Measurements from ENCODE around the gene MKLN1. TPM values are rescaled to one million over a fixed set of nuclear protein-coding genes. Genes with fewer than 3 reads are reported as not detected.

The MKLN1 gene
- total and polyA plus RNA-seq, 2 of the 4 experiments (the other 2 are of a cell fraction): 17.5 to 52.0 TPM

GRCh38 chr7:131431756-131432155 is 104.1 kb downstream of the MKLN1 start:
- Histone ChIP-seq H4K20me1 (ENCODE audit: insufficient read depth, low read length) (no peaks in the 10 kb centered on the region), H3K18ac (ENCODE audit: low read depth, low read length) (no peak overlapping the region), H3K36me3 (ENCODE audit: control insufficient read depth, insufficient read depth, low read length) (peaks cover 12% of the 10 kb centered on the region), H2BK5ac (ENCODE audit: low read depth, low read length, poor library complexity, severe bottlenecking) (no peak overlapping the region), H3K14ac (replicated peaks; ENCODE audit: low read depth, low read length) (no peak overlapping the region), H3K4me2 (ENCODE audit: low read depth, low read length) (no peak overlapping the region), H3K9me3 (ENCODE audit: control insufficient read depth, insufficient read depth, low read length) (no peaks in the 10 kb centered on the region), H2BK15ac (ENCODE audit: low read depth, low read length) (no peak overlapping the region), H3K27ac (ENCODE audit: insufficient read depth, low read length) (no peak overlapping the region), H3K9me1 (ENCODE audit: insufficient read depth, low read length) (peaks cover 5% of the 10 kb centered on the region; the same call in 1 of the 2 replicates), H4K5ac (ENCODE audit: low read depth, low read length) (no peak overlapping the region), H2AK5ac (ENCODE audit: low read depth, low read length) (no peak overlapping the region), H2AK9ac (replicated peaks; ENCODE audit: low read depth, low read length, poor library complexity) (no peak overlapping the region), H3K79me1 (ENCODE audit: low read depth in 1 of 2, low read length in 2 of 2) (peaks cover 13 to 27% of the 10 kb centered on the region in 2 experiments; a peak in 2 of 4 replicates), H4K91ac (ENCODE audit: insufficient read depth, low read depth, low read length) (no peak overlapping the region), H2BK120ac (ENCODE audit: low read depth, low read length) (no peak overlapping the region), H3K9ac (ENCODE audit: low read depth, low read length) (no peak overlapping the region), H3K4me3 (ENCODE audit: insufficient read depth, low read depth, low read length) (no peak overlapping the region), H3K4me1 (ENCODE audit: control insufficient read depth, insufficient read depth, low read length) (no peaks in the 10 kb centered on the region), H2AFZ (replicated peaks; ENCODE audit: low read length, poor library complexity) (no peak overlapping the region), H3K27me3 (ENCODE audit: control insufficient read depth, insufficient read depth, low read length) (no peaks in the 10 kb centered on the region), H4K8ac (ENCODE audit: low read depth in 2 of 2, low read length in 2 of 2) (no peak overlapping the region), H2BK20ac (ENCODE audit: low read depth, low read length) (no peak overlapping the region), H3K23ac (ENCODE audit: low read depth, low read length) (no peak overlapping the region), H3K56ac (ENCODE audit: extremely low read depth, insufficient read depth, low read length) (no peak overlapping the region), H3K4ac (ENCODE audit: low read depth, low read length) (no peak overlapping the region)
- in situ Hi-C loops (cut with MboI; ENCODE audit: low sequenced_read_pairs) (no loop called here), dilution Hi-C loops (cut with HindIII; ENCODE audit: low sequenced_read_pairs, unreplicated experiment) (no loop called here), intact Hi-C loops (cut with micrococcal nuclease) (no loop called here)
- WGBS, 2 experiments (ENCODE audit: extremely low coverage in 2 of 2, insufficient read length in 1 of 2): no CpG with 5 or more reads among the region's 3 CpGs
- ChIA-PET POLR2A (ENCODE audit: unreplicated experiment) (no interaction called here), CTCF (interaction anchor here (0.6 kb wide), 1 partner anchor 77 kb away, joined by 6 read pairs; no protein-coding TSS in a partner anchor)
- ATAC-seq (ENCODE audit: low read depth) (no peak), DNase-seq (no peak)
- no TSS peak for BruUV-seq (replicated peaks)
- TF ChIP-seq FOS (IDR thresholded peaks at IDR 0.05; ENCODE audit: low read depth, low read length) (no peak), USF2 (IDR thresholded peaks at IDR 0.05; ENCODE audit: low read depth, low read length) (no peak), POLR2A (IDR thresholded peaks at IDR 0.05; ENCODE audit: low read depth, low read length) (no peak), RFX5 (IDR thresholded peaks at IDR 0.05; ENCODE audit: low read depth, low read length) (no peak), BHLHE40 (IDR thresholded peaks at IDR 0.05; ENCODE audit: low read depth, low read length) (no peak), MXI1 (IDR thresholded peaks at IDR 0.05; ENCODE audit: borderline replicate concordance, low read depth, low read length) (no peak), RCOR1 (IDR thresholded peaks at IDR 0.05; ENCODE audit: insufficient replicate concordance, low read length) (no peak), MAZ (IDR thresholded peaks at IDR 0.05; ENCODE audit: borderline replicate concordance, low read depth, low read length) (no peak), CHD1 (IDR thresholded peaks at IDR 0.05; ENCODE audit: low read depth, low read length) (no peak), CTCF (conservative IDR thresholded peaks at IDR 0.05; ENCODE audit: low read depth, low read length) (no peak)
